Mucosa of descending colon (tissue), 3 donors: ENCODE data around the gene CD72. TPM values are rescaled to one million over a fixed set of nuclear protein-coding genes. Genes with fewer than 3 reads are reported as not detected.
"Not testable (repeated sequence)": the region's sequence is repeated elsewhere in the genome, so short reads cannot be mapped to it uniquely, and the experiment has no call there.

ENCODE experiments used
- ATAC-seq: fragments of 200-7000 bp; cut with Tn5 transposase; one replicate; pipeline ENCODE4 v1.9.1; 2020; ENCODE audit warnings: mild to moderate bottlenecking, moderate library complexity
- DNase-seq, 3 donors: peaks; one replicate each; pipeline ENCODE4 v3.0.0-alpha.2; 2020
- H3K36me3 ChIP-seq: fragments of 200-600 bp; one replicate; pipeline ENCODE4 v1.8.0; 2021; ENCODE audit warnings: low read depth, mild to moderate bottlenecking
- H3K4me1 ChIP-seq: fragments of 200-600 bp; one replicate; pipeline ENCODE4 v1.8.0; 2021; ENCODE audit warnings: low read depth, mild to moderate bottlenecking
- H3K4me3 ChIP-seq: fragments of 200-600 bp; one replicate; pipeline ENCODE4 v1.8.0; 2021; ENCODE audit warnings: mild to moderate bottlenecking
- H3K9me3 ChIP-seq: fragments of 200-600 bp; one replicate; pipeline ENCODE4 v1.8.0; 2021; ENCODE audit warnings: mild to moderate bottlenecking
- CTCF ChIP-seq: fragments of 200-600 bp; IDR thresholded peaks from one replicate; pipeline ENCODE4 v1.8.0; 2022; ENCODE audit warnings: antibody characterized with exemption, mild to moderate bottlenecking
- intact Hi-C, 2 donors: fragments of 100-400 bp; cut with DNase I in 1 of 2; cut with micrococcal nuclease in 1 of 2; formaldehyde crosslinking; loops; one replicate each; pipeline versions ENCODE4 v1.11.0 to v1.11.1; 2022; cut with DNase I, micrococcal nuclease
- total RNA-seq, 3 donors: library from RNA; stranded (reverse); fragmentation: NEBNext Ultra II Directional in 2 of 3; extraction: Animal tissue kit (Norgen Biotek cat#: 25700) in 2 of 3; gene quantifications; one replicate each; pipeline versions ENCODE4 v1.2.1 to v1.2.4, GENCODE V29; 2021 to 2023
- donor health status: DM: no; HTN: no; CAD: no; lungs with moderate emphysema.
- donor health status: DM: no; HTN: no; CAD: no.
- donor health status: DM: no; HTN: yes; CAD: no.

Gene CD72
- total RNA-seq, 3 donors from 2014 or later = 1.6 to 3.0 (median 1.6) TPM

- intact Hi-C loops = loop anchor here in 1 of 2 donors (10.0 kb wide), 1 partner anchor 58 kb away; no protein-coding TSS in a partner anchor
- Histone ChIP-seq H3K9me3 (no peaks in the 10 kb centered on the region), H3K4me3 (peak overlapping the region; percentile 12), H3K36me3 (no peaks in the 10 kb centered on the region), H3K4me1 (peaks cover 7% of the 10 kb centered on the region)
- peak; percentile 92 for TF ChIP-seq CTCF
- DNase-seq (peak; percentile 96 to 97 (median 97)), ATAC-seq (peak; percentile 96)
These were observed 28.5 kb upstream of the CD72 start for GRCh38 chr9:35646533-35647265.

GRCh38 chr9:35646153-35646532, 27.9 kb upstream of the CD72 start:
- Histone ChIP-seq H3K4me3 (peak overlapping the region; percentile 12), H3K36me3 (no peaks in the 10 kb centered on the region), H3K4me1 (peaks cover 2% of the 10 kb centered on the region), H3K9me3 (no peaks in the 10 kb centered on the region)
- intact Hi-C loops = loop anchor here in 1 of 2 donors (10.0 kb wide), 1 partner anchor 59 kb away; no protein-coding TSS in a partner anchor
- peak; percentile 66 to 71 (median 68) for DNase-seq
- no peak for TF ChIP-seq CTCF
- ATAC-seq = peak; percentile 66

- peak overlapping the region; percentile 12 for H3K4me3 ChIP-seq
- intact Hi-C loops = loop anchor here in 1 of 2 donors (10.0 kb wide), 1 partner anchor 59 kb away; no protein-coding TSS in a partner anchor
- not testable (repeated sequence) for H3K36me3 ChIP-seq, DNase-seq, H3K4me1 ChIP-seq, ATAC-seq, H3K9me3 ChIP-seq
These were observed 27.5 kb upstream of the CD72 start for GRCh38 chr9:35645736-35646135.

GRCh38 chr9:35643046-35643445, 24.8 kb upstream of the CD72 start:
- Histone ChIP-seq H3K4me3 (no peak overlapping the region), H3K36me3 (no peaks in the 10 kb centered on the region), H3K4me1 (no peaks in the 10 kb centered on the region), H3K9me3 (no peaks in the 10 kb centered on the region)
- DNase-seq = no peak
- intact Hi-C loops = loop anchor here in 1 of 2 donors (10.0 kb wide), 1 partner anchor 62 kb away; no protein-coding TSS in a partner anchor
- no peak for TF ChIP-seq CTCF
- no peak for ATAC-seq

- ATAC-seq, H3K4me1 ChIP-seq, DNase-seq, H3K9me3 ChIP-seq, H3K4me3 ChIP-seq, H3K36me3 ChIP-seq: not testable (repeated sequence)
- intact Hi-C loops = loop anchor here in 1 of 2 donors (10.0 kb wide), 1 partner anchor 63 kb away; no protein-coding TSS in a partner anchor
These were observed 23.3 kb upstream of the CD72 start for GRCh38 chr9:35641478-35641877.

GRCh38 chr9:35640431-35640830, 22.2 kb upstream of the CD72 start:
- not testable (repeated sequence) for H3K36me3 ChIP-seq, H3K9me3 ChIP-seq, DNase-seq, H3K4me3 ChIP-seq, H3K4me1 ChIP-seq, ATAC-seq
- intact Hi-C loops = loop anchor here in 1 of 2 donors (10.0 kb wide), 1 partner anchor 64 kb away; no protein-coding TSS in a partner anchor

- ATAC-seq = no peak
These were observed 21.4 kb upstream of the CD72 start for GRCh38 chr9:35639631-35640030.

GRCh38 chr9:35639225-35639624, 21.0 kb upstream of the CD72 start:
- H3K9me3 ChIP-seq, DNase-seq, intact Hi-C loops, ATAC-seq, H3K4me3 ChIP-seq, H3K36me3 ChIP-seq, H3K4me1 ChIP-seq: not testable (repeated sequence)

More at GRCh38 chr9:35639631-35640030, 21.4 kb upstream of the CD72 start:
- no peak for DNase-seq
- no peak for TF ChIP-seq CTCF
- no peaks in the 10 kb centered on the region for H3K9me3 ChIP-seq
- no peaks in the 10 kb centered on the region for H3K36me3 ChIP-seq
- no peak overlapping the region for H3K4me3 ChIP-seq
- intact Hi-C loops = loop anchor here in 1 of 2 donors (10.0 kb wide), 1 partner anchor 65 kb away; no protein-coding TSS in a partner anchor
- H3K4me1 ChIP-seq = no peaks in the 10 kb centered on the region

GRCh38 chr9:35638751-35639150, 20.5 kb upstream of the CD72 start:
- H3K4me1 ChIP-seq, intact Hi-C loops, H3K9me3 ChIP-seq, ATAC-seq, DNase-seq, H3K36me3 ChIP-seq, H3K4me3 ChIP-seq: not testable (repeated sequence)

- H3K4me3 ChIP-seq, H3K9me3 ChIP-seq, DNase-seq, H3K36me3 ChIP-seq, H3K4me1 ChIP-seq, ATAC-seq, intact Hi-C loops: not testable (repeated sequence)
These were observed 19.3 kb upstream of the CD72 start for GRCh38 chr9:35637427-35637955.
